Measurements from ENCODE around the gene SOX9. TPM values are rescaled to one million over a fixed set of nuclear protein-coding genes. Genes with fewer than 3 reads are reported as not detected.

Gene SOX9
- total and polyA plus RNA-seq, 8 donors = 22.7 to 76.1 (median 30.5) TPM

DNA sequence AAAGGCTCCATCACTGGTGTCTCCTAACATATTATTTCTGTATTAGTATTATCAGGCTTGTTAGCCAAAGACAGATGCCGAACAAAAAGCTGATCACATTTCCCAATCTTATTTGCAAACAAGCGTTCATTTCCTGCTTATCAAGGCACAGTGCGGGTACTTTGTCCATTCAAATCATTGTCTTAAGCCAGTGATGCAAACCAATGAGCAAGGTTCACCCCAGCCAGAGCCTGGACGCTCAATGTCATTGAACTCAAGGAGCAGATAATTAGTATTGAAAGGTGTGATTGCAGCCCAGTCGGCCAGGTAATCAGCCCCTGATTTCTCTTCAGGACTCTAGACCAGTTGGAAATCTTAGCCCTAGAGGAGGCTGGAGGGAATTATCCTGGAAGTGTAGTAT is 20.4 kb upstream of the SOX9 start:
- no peaks in the 10 kb centered on the region for H3K27me3 ChIP-seq
- no peak for TF ChIP-seq CTCF (IDR thresholded peaks at IDR 0.05)
- H3K4me1 ChIP-seq = no peaks in the 10 kb centered on the region
- H3K4me3 ChIP-seq = no peak overlapping the region
- DNase-seq (no peak), FAIRE-seq (no peak), ATAC-seq (no peak)
- no peak overlapping the region for H3K27ac ChIP-seq
- H3K36me3 ChIP-seq = no peaks in the 10 kb centered on the region
- no peaks in the 10 kb centered on the region for H3K9me3 ChIP-seq
- intact Hi-C loops (cut with DNase I) = no loop called here
- 80 to 81% methylated on average over 5 of the region's 5 CpGs for WGBS, 2 donors

GRCh38 chr17:72101526-72101925 is 19.3 kb upstream of the SOX9 start:
- H3K4me3 ChIP-seq = no peak overlapping the region
- H3K4me1 ChIP-seq = peaks cover 0 to 5% (median 0%) of the 10 kb centered on the region in 3 donors
- H3K27ac ChIP-seq = no peak overlapping the region
- DNase-seq = no peak
- intact Hi-C loops (cut with DNase I) = no loop called here
- no peak for TF ChIP-seq CTCF (IDR thresholded peaks at IDR 0.05)
- H3K9me3 ChIP-seq = no peaks in the 10 kb centered on the region
- H3K27me3 ChIP-seq = no peaks in the 10 kb centered on the region
- 80% methylated on average over 3 of the region's 3 CpGs for WGBS, 2 donors
- no peaks in the 10 kb centered on the region for H3K36me3 ChIP-seq
- FAIRE-seq = no peak
- ATAC-seq = no peak

DNA sequence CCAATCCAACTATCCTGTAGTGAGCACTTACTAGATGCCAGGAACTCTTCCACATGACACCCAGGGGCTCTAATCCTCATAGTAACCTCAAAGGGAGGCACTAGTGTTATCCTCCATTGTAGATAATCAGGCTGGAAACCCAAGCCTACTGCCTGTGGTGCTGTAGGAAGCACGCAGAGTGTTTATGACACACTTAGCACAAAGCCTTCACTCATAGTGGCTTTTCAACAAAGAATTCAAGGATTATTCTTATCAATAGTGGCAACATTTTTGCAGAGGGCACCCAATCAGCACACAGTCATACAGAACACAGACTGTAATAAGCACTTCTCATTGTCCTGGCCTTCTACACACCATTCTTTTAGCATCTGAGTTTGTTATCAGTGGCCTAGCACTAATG is 18.5 kb upstream of the SOX9 start:
- Histone ChIP-seq H3K27me3 (no peaks in the 10 kb centered on the region), H3K36me3 (no peaks in the 10 kb centered on the region), H3K9me3 (no peaks in the 10 kb centered on the region), H3K4me3 (no peak overlapping the region), H3K4me1 (peaks cover 0 to 5% (median 0%) of the 10 kb centered on the region in 3 donors), H3K27ac (no peak overlapping the region)
- no peak for TF ChIP-seq CTCF (IDR thresholded peaks at IDR 0.05)
- no peak for ATAC-seq
- no peak for FAIRE-seq
- intact Hi-C loops (cut with DNase I) = no loop called here
- no peak for DNase-seq
- 94 to 95% methylated on average over 1 of the region's 1 CpG for WGBS, 2 donors

DNA sequence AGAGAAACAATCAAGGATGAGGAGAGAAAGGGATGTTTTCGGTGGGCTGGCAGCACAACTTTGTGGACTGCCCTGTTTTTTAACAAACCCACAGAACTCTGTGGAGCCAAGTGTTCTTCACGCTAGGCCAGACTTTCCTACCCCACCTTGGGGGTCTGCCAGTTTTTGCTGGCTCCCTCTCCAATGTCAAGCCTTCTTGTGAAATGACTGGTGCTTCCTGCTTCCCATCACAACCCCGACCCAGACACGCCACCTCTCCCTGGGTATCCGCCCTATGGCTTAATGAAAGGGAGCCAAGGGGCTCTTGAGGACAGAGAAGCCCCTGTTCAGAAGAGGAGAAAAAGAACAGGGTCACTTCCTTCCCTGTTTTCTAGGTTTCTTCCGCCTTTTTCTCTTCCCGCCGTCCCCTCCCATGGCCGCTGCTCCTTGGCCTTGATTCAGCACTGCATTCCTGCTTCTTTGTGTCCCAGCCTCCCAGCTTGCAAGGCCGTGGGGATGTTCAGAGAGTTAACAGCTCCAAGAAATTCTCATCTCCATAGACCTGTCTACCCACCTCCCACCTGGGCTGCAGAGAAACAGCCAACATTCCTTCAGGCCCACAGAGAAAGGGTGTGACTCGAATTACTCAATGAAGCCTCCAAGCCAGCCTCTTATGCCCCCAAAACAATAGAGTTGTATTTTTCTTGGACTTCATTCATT is 16.5 kb upstream of the SOX9 start:
- TF ChIP-seq CTCF (IDR thresholded peaks at IDR 0.05) = no peak
- Histone ChIP-seq H3K27me3 (no peaks in the 10 kb centered on the region), H3K9me3 (no peaks in the 10 kb centered on the region), H3K36me3 (no peaks in the 10 kb centered on the region), H3K4me1 (peaks cover 0 to 5% (median 0%) of the 10 kb centered on the region in 3 donors), H3K27ac (no peak overlapping the region), H3K4me3 (no peak overlapping the region)
- intact Hi-C loops (cut with DNase I) = no loop called here
- 84 to 88% methylated on average over 11 of the region's 11 CpGs for WGBS, 2 donors
- ATAC-seq (no peak), DNase-seq (no peak), FAIRE-seq (no peak)

DNA sequence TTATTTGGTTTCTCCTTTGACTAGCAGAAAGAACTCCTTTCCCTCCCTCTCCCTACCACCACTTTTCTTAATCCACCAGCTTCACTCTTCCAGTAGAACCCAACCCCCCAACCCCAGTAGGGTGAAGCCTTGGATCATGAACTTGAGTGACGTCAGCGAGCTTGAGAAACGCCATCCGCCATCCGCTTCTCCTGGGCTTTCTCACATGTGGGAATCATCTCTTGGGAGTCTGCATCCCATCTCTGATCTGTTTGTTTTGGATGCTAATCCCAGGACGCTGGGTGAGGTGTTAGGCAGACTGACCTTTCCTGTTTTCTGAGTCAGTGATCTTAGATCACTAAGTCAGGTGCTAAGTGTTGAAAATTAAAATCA is 16.0 kb upstream of the SOX9 start:
- intact Hi-C loops (cut with DNase I) = no loop called here
- Histone ChIP-seq H3K9me3 (no peaks in the 10 kb centered on the region), H3K27me3 (no peaks in the 10 kb centered on the region), H3K27ac (no peak overlapping the region), H3K36me3 (no peaks in the 10 kb centered on the region), H3K4me1 (peaks cover 0 to 5% (median 0%) of the 10 kb centered on the region in 3 donors), H3K4me3 (no peak overlapping the region)
- no peak for DNase-seq
- 83 to 86% methylated on average over 6 of the region's 6 CpGs for WGBS, 2 donors
- no peak for FAIRE-seq
- ATAC-seq = no peak
- no peak for TF ChIP-seq CTCF (IDR thresholded peaks at IDR 0.05)
